ENCODE results near the gene LTB4R.
"Not testable (repeated sequence)": the region's sequence is repeated elsewhere in the genome, so short reads cannot be mapped to it uniquely, and the experiment has no call there.

LTB4R gene

GRCh38 chr14:24351517-24351916 is 40.2 kb downstream of the LTB4R start:
- Histone ChIP-seq H3K4me3 (ENCODE audit: extremely low read depth, insufficient read depth, low read length, poor library complexity, severe bottlenecking) (no peak overlapping the region), H3K27ac (ENCODE audit: low read depth, low read length, severe bottlenecking) (no peak overlapping the region), H3K36me3 (ENCODE audit: control insufficient read depth, insufficient read depth, low read length) (no peaks in the 10 kb centered on the region), H3K9me3 (ENCODE audit: control insufficient read depth, low read length) (no peaks in the 10 kb centered on the region), H3K4me1 (ENCODE audit: control insufficient read depth, insufficient read depth, low read length, poor library complexity, severe bottlenecking) (no peaks in the 10 kb centered on the region)
- WGBS, 2 experiments (ENCODE audit: insufficient coverage in 2 of 2): 18 to 30% methylated on average over 3 to 4 of the region's 4 CpGs

GRCh38 chr14:24353559-24354481 is 42.5 kb downstream of the LTB4R start:
- H3K27ac ChIP-seq (ENCODE audit: low read depth, low read length, severe bottlenecking): no peak overlapping the region
- 90 to 92% methylated on average over 3 of the region's 5 CpGs for WGBS, 2 experiments (ENCODE audit: insufficient coverage in 2 of 2)

DNA sequence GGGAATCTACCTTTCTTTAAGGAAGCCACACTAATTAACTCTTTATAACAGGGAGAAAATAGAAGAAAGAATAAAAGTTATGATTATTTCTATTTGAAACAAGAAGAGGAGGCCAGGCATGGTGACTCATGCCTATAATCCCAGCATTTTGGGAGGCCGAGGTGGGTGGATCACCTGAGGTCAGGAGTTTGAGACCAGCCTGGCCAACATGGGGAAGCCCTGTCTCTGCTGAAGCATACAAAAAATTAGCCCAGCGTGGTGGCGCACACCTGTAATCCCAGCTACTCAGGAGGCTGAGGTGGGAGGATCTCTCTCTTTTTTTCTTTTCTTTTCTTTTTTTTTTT is 43.2 kb downstream of the LTB4R start:
- not testable (repeated sequence) for H3K4me3 ChIP-seq (ENCODE audit: extremely low read depth, insufficient read depth, low read length, poor library complexity, severe bottlenecking); H3K9me3 ChIP-seq (ENCODE audit: control insufficient read depth, low read length); H3K27ac ChIP-seq (ENCODE audit: low read depth, low read length, severe bottlenecking); H3K36me3 ChIP-seq (ENCODE audit: control insufficient read depth, insufficient read depth, low read length); H3K4me1 ChIP-seq (ENCODE audit: control insufficient read depth, insufficient read depth, low read length, poor library complexity, severe bottlenecking)
- 80% methylated on average over 1 of the region's 3 CpGs; no CpG with 5 or more reads in 1 of the 2 experiments for WGBS, 2 experiments (ENCODE audit: insufficient coverage in 2 of 2)

More at GRCh38 chr14:24353559-24354481, 42.5 kb downstream of the LTB4R start:
- H3K4me1 ChIP-seq (ENCODE audit: control insufficient read depth, insufficient read depth, low read length, poor library complexity, severe bottlenecking): no peaks in the 10 kb centered on the region
- H3K4me3 ChIP-seq (ENCODE audit: extremely low read depth, insufficient read depth, low read length, poor library complexity, severe bottlenecking): no peak overlapping the region
- no peaks in the 10 kb centered on the region for H3K36me3 ChIP-seq (ENCODE audit: control insufficient read depth, insufficient read depth, low read length)
- H3K9me3 ChIP-seq (ENCODE audit: control insufficient read depth, low read length): no peaks in the 10 kb centered on the region

DNA sequence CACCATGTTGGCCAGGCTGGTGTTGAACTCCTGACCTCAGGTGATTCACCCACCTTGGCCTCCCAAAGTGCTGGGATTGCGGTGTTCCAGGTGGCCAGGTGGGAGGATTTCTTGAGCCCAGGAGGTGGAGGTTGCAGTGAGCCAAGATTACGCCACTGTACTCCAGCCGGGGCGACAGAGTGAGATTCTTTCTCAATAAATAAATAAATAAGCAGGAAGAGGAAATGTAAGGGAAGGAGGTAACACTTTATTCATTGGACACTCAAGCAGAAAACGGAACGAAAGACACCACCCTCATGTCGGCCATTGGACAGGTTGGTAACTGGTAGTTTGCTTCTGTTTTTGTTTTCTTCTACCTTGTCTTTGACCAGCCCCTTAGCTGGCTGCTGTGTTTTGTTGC is 43.7 kb downstream of the LTB4R start:
- H3K36me3 ChIP-seq (ENCODE audit: control insufficient read depth, insufficient read depth, low read length): no peaks in the 10 kb centered on the region
- H3K4me3 ChIP-seq (ENCODE audit: extremely low read depth, insufficient read depth, low read length, poor library complexity, severe bottlenecking): no peak overlapping the region
- no peaks in the 10 kb centered on the region for H3K4me1 ChIP-seq (ENCODE audit: control insufficient read depth, insufficient read depth, low read length, poor library complexity, severe bottlenecking)
- H3K9me3 ChIP-seq (ENCODE audit: control insufficient read depth, low read length): no peaks in the 10 kb centered on the region
- 79 to 91% methylated on average over 3 to 4 of the region's 7 CpGs for WGBS, 2 experiments (ENCODE audit: insufficient coverage in 2 of 2)
- no peak overlapping the region for H3K27ac ChIP-seq (ENCODE audit: low read depth, low read length, severe bottlenecking)

- Histone ChIP-seq H3K4me3 (ENCODE audit: extremely low read depth, insufficient read depth, low read length, poor library complexity, severe bottlenecking) (no peak overlapping the region), H3K27ac (ENCODE audit: low read depth, low read length, severe bottlenecking) (no peak overlapping the region), H3K4me1 (ENCODE audit: control insufficient read depth, insufficient read depth, low read length, poor library complexity, severe bottlenecking) (no peaks in the 10 kb centered on the region), H3K9me3 (ENCODE audit: control insufficient read depth, low read length) (no peaks in the 10 kb centered on the region), H3K36me3 (ENCODE audit: control insufficient read depth, insufficient read depth, low read length) (no peaks in the 10 kb centered on the region)
- WGBS, 2 experiments (ENCODE audit: insufficient coverage in 2 of 2): 95% methylated on average over 3 of the region's 4 CpGs; no CpG with 5 or more reads in 1 of the 2 experiments
These were observed 44.9 kb downstream of the LTB4R start for GRCh38 chr14:24356208-24356607.

DNA sequence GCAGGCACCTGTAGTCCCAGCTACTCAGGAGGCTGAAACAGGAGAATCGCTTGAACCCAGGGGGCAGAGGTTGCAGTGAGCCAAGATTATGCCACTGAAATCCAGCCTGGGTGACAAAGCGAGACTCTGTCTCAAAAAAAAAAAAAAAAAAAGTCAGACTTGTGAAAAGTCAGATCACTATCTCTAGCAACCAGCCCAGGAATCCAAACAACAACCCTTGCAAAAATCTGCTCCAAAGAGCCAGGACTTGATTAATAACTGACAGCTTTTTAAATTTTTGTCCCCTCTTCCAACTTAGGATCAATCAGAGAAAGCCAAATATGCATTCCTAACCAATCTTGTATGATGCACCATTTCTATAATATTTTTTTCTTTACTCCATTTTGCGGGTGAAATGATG is 49.0 kb downstream of the LTB4R start:
- Histone ChIP-seq H3K27ac (ENCODE audit: low read depth, low read length, severe bottlenecking) (no peak overlapping the region), H3K4me3 (ENCODE audit: extremely low read depth, insufficient read depth, low read length, poor library complexity, severe bottlenecking) (no peak overlapping the region)
- 88 to 90% methylated on average over 1 to 2 of the region's 3 CpGs for WGBS, 2 experiments (ENCODE audit: insufficient coverage in 2 of 2)

GRCh38 chr14:24361326-24361725 is 50.0 kb downstream of the LTB4R start:
- Histone ChIP-seq H3K4me1 (ENCODE audit: control insufficient read depth, insufficient read depth, low read length, poor library complexity, severe bottlenecking) (peaks cover 5% of the 10 kb centered on the region), H3K27ac (ENCODE audit: low read depth, low read length, severe bottlenecking) (no peak overlapping the region), H3K9me3 (ENCODE audit: control insufficient read depth, low read length) (no peaks in the 10 kb centered on the region), H3K4me3 (ENCODE audit: extremely low read depth, insufficient read depth, low read length, poor library complexity, severe bottlenecking) (no peak overlapping the region), H3K36me3 (ENCODE audit: control insufficient read depth, insufficient read depth, low read length) (no peaks in the 10 kb centered on the region)
- WGBS, 2 experiments (ENCODE audit: insufficient coverage in 2 of 2): no CpG with 5 or more reads among the region's 2 CpGs

More for the DNA sequence above, 49.0 kb downstream of the LTB4R start:
- Histone ChIP-seq H3K4me1 (ENCODE audit: control insufficient read depth, insufficient read depth, low read length, poor library complexity, severe bottlenecking) (peaks cover 4% of the 10 kb centered on the region), H3K36me3 (ENCODE audit: control insufficient read depth, insufficient read depth, low read length) (no peaks in the 10 kb centered on the region), H3K9me3 (ENCODE audit: control insufficient read depth, low read length) (no peaks in the 10 kb centered on the region)

DNA sequence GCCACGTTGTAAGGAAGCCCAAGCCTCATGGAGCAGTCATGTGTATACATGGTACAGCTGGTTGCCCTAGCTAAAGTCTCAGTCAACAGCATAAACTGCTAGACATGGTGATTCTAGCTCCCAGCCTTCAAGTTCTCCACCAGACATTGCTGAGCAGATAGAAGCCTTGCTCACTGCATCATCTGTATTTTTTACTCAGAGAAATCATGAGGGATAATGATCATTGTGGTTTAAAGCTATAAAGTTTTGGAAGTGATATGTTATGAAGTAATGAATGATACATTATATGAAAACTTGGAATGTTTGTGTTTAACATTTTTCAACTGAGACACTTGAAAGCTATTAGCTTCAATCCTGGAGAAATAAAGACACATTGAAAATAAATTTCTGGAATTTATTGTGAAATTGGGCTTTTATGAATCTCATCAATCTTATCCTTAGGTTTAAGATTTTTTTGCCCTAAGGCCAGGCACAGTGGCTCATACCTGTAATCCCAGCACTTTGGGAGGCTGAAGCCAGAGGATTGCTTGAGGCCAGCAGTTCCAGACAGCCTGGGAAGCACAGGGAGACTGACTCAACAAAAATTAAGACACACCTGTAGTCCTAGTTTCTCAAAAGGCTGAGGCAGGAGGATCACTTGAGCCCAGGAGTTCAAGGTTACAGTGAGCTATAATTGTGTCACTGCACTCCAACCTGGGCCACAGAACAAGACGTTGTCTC is 51.1 kb downstream of the LTB4R start:
- Histone ChIP-seq H3K9me3 (ENCODE audit: control insufficient read depth, low read length) (no peaks in the 10 kb centered on the region), H3K27ac (ENCODE audit: low read depth, low read length, severe bottlenecking) (no peak overlapping the region), H3K36me3 (ENCODE audit: control insufficient read depth, insufficient read depth, low read length) (no peaks in the 10 kb centered on the region), H3K4me1 (ENCODE audit: control insufficient read depth, insufficient read depth, low read length, poor library complexity, severe bottlenecking) (peaks cover 5% of the 10 kb centered on the region), H3K4me3 (ENCODE audit: extremely low read depth, insufficient read depth, low read length, poor library complexity, severe bottlenecking) (no peak overlapping the region)
- WGBS, 2 experiments (ENCODE audit: insufficient coverage in 2 of 2): 0 to 31% methylated on average over 1 of the region's 2 CpGs

GRCh38 chr14:24363401-24363800 is 52.1 kb downstream of the LTB4R start:
- H3K4me1 ChIP-seq (ENCODE audit: control insufficient read depth, insufficient read depth, low read length, poor library complexity, severe bottlenecking): peaks cover 5% of the 10 kb centered on the region
- no peaks in the 10 kb centered on the region for H3K36me3 ChIP-seq (ENCODE audit: control insufficient read depth, insufficient read depth, low read length)
- H3K27ac ChIP-seq (ENCODE audit: low read depth, low read length, severe bottlenecking): no peak overlapping the region
- WGBS, 2 experiments (ENCODE audit: insufficient coverage in 2 of 2): 90 to 93% methylated on average over 2 to 4 of the region's 5 CpGs
- H3K9me3 ChIP-seq (ENCODE audit: control insufficient read depth, low read length): no peaks in the 10 kb centered on the region
- H3K4me3 ChIP-seq (ENCODE audit: extremely low read depth, insufficient read depth, low read length, poor library complexity, severe bottlenecking): no peak overlapping the region

DNA sequence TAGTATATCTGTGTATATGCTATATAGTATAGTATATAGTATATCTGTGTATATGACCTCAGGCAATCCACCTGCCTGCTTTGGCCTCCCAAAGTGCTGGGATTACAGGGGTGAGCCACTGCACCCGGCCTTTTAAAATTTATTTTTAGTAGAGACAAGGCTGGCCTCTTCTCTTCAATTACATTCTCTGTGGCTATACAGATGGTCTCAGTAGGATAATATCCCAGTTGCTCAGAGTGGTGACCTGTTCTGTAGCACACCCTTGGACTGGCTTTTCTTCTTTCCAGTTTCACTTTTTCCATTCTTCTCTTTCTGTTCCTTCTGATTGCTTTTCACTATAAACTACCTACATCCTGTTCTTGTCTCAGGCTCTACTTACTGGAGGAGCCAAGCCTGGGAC is 53.5 kb downstream of the LTB4R start:
- Histone ChIP-seq H3K36me3 (ENCODE audit: control insufficient read depth, insufficient read depth, low read length) (peaks cover 1% of the 10 kb centered on the region), H3K27ac (ENCODE audit: low read depth, low read length, severe bottlenecking) (no peak overlapping the region), H3K4me3 (ENCODE audit: extremely low read depth, insufficient read depth, low read length, poor library complexity, severe bottlenecking) (no peak overlapping the region), H3K4me1 (ENCODE audit: control insufficient read depth, insufficient read depth, low read length, poor library complexity, severe bottlenecking) (peaks cover 5% of the 10 kb centered on the region), H3K9me3 (ENCODE audit: control insufficient read depth, low read length) (no peaks in the 10 kb centered on the region)
- WGBS, 2 experiments (ENCODE audit: insufficient coverage in 2 of 2): no CpG with 5 or more reads among the region's 1 CpG

Measured in mesodermal cell (in vitro differentiated cells).